GM19238 (cell line): Measurements from ENCODE around the gene STARD3NL.
"Not testable (repeated sequence)": the region's sequence is repeated elsewhere in the genome, so short reads cannot be mapped to it uniquely, and the experiment has no call there.

Experiments
- DNase-seq: peaks from one replicate; pipeline ENCODE4 v3.0.0; 2011; ENCODE audit warnings: low spot score; ENCODE audit not compliant: insufficient read length

STARD3NL gene

DNA sequence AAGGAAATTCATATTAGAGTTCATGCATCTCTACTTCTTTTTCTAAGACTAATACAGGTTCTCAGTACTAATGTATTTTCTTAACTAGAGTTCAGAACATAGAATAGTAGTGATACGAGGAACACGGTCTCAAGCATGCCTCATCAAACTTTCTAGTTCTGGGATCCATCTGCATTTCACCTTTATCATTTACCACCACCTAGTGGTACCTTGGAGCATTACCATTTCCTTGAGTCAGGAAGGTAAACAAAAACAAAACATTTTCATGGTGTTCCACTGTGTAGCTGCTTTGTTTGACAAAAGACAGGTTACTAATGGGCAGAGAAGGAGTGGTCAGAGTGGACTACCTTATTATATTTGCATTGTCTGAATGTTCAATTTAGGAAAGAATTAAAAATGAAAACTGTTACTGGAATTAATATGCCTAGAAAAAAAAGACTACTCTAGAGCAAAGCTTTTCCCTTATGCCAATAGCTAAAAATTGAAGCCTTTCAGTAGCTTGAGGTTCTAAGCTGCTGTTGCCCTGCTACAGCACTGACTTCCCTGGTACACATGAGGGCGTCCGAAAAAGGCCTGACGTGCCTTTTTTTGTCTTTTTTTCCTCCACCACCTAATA is 44.5 kb downstream of the STARD3NL start:
- peak; percentile 10 for DNase-seq

DNA sequence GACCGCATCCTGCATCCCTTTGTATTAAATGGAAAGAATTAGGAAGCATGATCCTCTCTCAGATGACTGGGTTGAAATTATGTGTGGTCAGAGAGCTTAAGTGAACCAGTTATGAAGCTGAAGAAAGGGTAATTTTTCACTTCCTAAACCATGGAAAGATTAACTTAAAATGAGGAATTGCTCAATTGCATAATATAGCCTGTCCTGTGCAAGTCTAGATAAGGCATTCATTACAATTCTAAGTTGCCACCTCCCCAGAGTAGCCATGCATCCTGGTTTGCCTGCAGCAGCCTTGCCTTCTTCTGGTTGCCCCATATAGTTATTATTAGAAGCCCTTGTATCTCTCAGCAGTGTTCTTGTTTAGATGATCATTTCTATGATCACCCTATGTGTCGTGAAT is 45.3 kb downstream of the STARD3NL start:
- DNase-seq, result no peak

DNA sequence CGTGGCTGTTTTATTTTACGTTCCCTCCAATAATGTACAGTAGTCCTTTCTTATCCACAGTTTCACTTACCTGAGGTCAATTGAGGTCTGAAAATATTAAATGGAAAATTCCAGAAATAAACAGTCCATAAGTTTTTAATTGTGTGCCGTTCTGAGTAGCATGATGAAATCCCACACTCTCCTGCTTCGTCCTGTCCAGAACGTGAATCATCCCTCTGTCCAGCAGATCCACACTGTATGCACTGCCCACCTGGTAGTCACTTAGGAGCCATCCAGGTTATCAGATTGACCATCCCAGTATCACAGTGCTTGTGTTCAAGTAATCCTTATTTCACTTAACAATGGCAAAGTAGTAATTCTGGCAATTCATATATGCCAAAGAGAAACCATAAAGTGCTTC is 46.3 kb downstream of the STARD3NL start:
- DNase-seq, result no peak

DNA sequence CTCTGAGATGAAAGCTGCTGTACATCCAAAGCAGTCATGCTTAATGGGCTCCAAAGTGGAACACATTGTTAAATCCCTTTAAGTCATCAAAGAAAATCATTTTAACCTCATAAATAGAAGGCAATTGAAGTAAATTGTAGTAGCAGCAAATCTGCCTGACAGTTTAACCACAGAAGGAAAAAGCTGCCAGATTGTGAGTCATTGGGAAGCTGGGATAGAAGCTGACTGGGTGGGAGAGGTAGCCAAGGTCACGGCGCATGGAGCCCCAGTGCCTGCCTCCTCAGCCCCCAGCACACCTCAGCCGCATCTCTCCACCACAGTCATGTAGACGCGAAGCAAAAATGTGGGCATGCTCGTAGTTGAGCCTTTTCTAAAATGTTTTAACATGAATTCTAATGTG is 51.3 kb downstream of the STARD3NL start:
- DNase-seq, result no peak

DNA sequence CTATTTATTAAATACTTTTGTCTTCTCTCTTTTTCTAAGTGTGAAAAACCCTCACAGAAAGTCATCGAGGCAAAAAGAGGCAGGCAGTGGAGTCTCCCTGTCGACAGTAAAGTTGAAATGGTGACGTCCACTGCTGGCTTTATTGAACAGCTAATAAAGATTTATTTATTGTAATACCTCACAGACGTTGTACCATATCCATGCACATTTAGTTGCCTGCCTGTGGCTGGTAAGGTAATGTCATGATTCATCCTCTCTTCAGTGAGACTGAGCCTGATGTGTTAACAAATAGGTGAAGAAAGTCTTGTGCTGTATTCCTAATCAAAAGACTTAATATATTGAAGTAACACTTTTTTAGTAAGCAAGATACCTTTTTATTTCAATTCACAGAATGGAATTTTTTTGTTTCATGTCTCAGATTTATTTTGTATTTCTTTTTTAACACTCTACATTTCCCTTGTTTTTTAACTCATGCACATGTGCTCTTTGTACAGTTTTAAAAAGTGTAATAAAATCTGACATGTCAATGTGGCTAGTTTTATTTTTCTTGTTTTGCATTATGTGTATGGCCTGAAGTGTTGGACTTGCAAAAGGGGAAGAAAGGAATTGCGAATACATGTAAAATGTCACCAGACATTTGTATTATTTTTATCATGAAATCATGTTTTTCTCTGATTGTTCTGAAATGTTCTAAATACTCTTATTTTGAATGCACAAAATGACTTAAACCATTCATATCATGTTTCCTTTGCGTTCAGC is 52.0 kb downstream of the STARD3NL start:
- DNase-seq, result no peak

DNA sequence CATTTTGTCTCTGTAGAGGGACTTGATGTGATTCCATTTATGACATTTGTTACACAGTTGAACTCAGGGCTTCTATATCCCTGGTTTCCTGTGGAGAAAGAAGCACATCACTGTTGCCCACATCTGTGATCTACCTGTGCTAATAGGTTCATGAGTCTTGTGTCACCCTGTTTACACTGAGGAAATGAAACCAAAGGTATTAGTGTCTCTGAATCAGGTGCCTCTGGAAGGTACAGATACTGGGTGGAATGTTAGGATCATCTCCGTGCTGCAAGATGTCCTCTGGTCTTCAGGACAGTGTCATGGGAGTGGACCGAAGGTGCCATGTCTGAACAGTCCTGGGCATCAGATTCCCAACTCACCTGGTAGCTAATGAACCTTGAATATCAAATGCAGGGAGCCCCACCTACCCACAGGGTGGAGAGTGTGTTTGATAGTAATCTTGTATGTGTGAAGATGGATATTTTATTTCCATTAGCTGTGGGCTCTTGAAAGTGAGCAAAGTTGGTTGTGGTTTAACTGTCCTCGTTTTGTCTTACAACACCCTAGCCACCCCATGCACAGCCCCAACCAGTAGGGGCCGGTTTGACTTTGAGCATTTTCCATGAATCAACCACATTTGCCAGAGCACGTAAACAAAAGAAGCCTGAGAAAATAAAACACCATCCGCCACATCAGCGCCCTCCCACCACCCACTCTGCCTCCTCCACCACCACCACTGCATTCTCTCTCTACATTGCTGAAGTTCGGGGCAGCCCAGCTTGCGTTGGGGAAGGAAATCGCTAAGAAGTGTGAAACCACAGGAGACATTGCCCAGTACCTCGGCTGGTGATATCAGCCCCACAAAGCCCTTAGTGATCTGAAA is 54.7 kb downstream of the STARD3NL start:
- peak; percentile 8 for DNase-seq

DNA sequence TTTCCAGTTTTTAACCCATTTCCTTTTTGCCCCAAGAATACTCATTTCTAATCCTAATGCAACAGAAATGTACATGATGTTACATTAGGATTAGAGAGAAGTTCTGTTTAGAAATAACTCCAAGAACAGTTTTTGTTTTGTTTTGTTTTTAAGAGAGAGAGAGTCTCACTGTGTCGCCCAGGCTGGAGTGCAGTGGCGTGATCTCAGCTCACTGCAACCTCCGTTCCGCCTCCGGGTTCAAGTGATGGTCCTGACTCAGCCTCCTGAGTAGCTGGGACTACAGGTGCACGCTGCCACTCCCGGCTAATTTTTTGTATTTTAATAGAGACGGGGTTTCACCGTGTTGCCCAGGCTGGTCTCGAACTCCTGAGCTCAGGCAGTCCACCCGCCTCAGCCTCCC is 56.7 kb downstream of the STARD3NL start:
- not testable (repeated sequence) for DNase-seq

DNA sequence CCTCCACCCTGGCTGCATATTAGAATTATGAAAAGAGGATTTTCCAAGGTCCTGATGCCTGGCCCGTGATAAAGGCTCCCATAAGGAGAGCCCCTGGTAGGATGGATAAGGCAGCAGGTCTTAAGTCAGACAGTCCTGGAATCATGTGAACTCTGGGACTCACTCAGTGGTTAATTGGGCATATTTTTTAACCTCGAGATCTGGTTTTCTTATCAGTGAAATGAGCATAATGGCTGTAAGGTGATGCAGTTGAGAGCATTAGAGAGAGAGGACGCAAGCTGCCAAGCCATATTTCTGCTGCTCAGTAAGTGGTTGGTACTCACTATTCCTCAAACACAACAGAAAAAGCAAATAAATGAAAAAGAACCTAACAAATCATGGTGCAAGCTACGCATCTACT is 57.6 kb downstream of the STARD3NL start:
- DNase-seq, result no peak

DNA sequence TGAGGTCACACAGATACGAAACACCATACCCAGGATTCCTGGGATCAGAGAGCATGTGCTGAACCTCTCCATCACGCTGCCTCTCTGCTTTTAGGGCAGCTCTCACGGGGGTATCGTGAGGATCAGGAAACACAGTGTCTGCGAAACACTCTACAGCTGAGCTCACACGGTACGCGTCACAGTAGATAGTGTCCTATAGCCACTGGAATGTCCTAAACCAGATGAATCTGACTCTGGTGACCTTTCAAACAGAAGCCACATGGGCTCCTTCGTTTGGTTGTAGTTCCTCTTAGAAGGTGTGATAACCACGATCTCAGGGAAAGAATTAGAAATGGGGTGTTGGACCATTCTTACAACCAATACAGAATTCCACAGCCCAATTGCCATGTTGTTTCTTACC is 61.1 kb downstream of the STARD3NL start:
- DNase-seq, result not testable (repeated sequence)

DNA sequence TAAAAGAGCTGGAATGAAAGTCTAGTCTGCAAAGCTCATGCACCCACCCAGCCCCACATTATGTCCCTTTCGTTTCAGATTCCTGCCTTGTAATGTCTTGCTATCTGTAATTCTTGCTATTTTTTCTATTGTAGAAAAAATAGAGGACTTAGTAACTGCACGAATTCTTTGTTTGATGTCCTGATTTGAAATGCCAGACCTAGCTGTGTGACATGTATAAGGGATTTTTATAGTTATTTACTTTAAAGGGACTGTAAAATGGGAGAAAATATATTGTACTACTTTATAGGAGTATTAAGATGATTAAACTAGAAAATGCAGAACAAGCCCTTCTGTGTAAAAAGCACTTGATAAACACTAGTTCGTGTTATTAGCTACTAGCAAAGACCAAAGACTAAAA is 63.0 kb downstream of the STARD3NL start:
- no peak for DNase-seq

DNA sequence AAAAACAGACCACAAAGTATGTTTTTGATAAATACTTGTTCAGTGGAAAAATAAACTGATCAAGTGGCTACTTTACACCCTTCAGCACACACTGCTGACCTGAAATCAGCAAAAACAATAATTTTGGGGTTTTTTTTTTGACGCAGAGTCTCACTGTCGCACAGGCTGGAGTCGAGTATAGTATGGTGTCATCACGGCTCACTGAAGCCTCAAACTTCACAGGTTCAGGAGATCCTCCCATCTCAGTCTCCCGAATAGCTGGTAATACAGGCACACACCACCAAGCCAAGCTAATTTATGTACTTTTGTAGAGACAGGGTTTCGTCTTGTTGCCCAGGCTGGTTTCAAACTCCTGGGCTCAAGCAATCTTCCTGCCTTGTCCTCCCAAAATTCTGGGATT is 64.8 kb downstream of the STARD3NL start:
- DNase-seq, result no peak

DNA sequence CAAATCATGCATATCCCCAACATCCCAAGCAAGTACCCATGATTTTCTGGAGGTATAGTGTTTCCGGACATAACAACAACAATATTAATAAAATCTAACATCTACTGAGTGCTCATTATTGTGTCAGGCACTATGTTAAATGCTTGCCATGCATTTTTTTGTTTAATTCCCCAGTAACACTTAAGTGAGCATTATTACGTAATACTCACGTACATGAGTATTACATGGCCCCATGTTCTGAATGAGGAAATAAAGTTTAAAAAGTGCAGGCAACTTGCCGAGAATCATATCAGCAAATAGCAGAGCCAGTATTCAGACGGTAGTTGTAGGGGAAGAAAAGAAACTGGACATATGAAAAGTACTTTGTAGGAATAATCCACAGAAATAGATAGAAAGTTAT is 65.3 kb downstream of the STARD3NL start:
- DNase-seq, result not testable (repeated sequence)

DNA sequence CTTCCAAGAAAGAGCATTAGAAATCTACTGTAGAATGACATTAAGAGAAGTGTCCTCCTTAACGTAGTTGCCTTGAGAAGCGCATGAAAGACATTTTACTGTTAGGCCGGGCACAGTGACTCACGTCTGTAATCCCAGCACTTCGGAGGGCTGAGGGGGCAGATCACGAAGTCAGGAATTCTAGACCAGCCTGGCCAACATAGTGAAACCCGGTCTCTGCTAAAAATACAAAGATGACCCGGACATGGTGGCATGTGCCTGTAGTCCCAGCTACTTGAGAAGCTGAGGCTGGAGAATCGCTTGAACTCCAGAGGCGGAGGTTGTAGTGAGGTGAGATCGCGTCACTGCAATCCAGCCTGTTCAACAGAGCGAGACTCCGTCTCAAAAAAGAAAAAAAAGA is 66.5 kb downstream of the STARD3NL start:
- no peak for DNase-seq

DNA sequence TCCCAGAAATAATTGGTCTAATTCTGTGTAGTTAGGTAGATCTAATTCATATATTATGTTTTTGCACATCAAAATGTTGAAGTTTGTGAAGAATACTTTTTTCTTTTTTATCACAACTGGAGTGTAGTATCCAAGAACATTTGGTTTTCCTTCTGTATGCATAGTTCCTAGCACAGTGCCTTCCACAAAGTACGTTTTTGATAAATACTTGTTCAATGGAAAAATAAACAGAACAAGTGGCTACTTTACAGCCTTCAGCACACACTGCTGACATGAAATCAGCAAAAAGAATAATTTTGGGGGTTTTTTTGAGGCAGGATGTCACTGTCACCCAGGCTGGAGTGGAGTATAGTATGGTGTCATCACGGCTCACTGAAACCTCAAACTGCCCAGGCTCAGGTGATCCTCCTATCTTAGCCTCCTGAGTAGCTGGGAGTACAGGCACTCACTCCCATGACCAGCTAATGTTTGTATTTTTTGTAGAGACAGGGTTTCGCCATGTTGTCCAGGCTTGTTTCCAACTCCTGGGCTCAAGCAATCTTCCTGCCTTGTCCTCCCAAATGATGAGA is 67.4 kb downstream of the STARD3NL start:
- DNase-seq, result no peak

DNA sequence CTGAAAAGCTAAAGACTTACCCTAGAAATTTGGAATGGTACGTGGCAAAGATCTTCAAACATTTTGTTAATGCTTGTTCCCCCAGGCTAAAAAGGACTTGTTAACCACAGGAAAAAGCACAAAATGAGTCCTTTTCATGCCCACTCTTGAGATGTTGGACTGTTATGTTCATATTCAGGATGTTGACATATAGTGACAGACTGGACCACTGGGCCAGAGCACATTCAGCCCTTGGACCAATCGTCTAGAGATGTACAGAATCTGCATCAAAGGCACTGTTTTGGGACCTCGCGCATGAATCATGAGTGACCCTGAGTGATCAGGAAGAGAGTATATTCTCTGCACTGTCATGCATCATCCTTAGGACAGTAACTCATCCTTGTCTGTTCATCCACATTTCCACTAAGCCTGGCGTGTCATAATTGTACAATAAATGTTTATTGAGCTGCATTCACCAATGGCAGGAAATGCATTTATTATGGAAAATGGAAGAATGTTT is 70.1 kb downstream of the STARD3NL start:
- DNase-seq, result no peak

DNA sequence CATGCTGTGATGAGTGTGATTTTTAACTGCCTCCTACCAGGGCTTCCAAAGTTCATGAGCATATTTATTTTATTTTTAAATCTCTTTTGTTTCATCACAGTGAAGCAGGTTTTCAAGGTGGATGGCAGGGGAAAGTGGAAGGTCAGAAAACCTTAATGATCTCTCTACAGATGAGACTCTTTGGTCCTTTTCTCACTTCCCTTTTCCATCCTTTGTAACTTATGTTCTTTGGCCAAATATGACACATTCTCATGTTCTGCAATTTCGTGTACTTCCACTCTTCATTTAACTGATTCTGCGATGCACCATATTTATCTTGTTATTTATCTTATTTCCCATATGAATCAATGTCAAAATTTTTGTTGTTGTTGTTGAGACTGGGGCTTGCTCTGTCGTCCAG is 71.8 kb downstream of the STARD3NL start:
- DNase-seq, result not testable (repeated sequence)

DNA sequence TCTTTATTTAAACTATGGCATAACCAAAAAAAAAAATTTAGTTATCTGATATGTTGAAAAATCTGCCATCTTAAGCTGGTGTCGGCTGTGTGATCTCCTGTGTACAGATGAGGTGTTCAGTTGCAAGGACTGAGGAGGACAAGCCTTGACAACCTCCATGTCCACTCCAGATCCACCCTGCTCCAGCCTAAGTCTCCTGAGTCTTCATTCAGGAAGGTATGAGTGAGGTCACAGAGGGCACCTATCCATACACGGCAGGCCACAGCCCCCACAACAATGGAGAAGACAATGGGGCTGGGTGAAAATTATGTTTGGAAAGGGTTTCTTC is 79.3 kb downstream of the STARD3NL start:
- no peak for DNase-seq

DNA sequence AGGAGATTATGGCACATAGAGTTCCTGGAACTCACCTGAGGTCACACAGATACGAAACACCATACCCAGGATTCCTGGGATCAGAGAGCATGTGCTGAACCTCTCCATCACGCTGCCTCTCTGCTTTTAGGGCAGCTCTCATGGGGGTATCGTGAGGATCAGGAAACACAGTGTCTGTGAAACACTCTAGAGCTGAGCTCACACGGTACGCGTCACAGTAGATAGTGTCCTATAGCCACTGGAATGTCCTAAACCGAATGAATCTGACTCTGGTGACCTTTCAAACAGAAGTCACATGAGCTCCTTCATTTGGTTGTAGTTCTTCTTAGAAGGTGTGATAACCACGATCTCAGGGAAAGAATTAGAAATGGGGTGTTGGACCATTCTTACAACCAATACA is 81.1 kb downstream of the STARD3NL start:
- DNase-seq, result not testable (repeated sequence)

DNA sequence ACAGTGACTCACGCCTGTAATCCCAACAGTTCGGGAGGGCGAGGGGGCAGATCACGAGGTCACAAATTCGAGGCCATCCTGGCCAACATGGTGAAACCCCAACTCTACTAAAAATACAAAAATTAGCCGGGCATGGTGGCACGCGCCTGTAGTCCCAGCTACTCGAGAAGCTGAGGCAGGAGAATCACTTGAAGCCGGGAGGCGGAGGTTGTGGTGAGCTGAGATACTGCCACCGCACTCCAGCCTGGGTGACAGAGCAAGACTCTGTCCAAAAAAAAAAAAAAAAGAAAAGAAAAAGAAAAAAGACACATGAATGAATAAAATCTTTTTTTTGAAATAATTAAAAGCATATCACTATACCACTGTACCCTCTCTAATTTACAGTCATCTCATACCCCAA is 83.6 kb downstream of the STARD3NL start:
- not testable (repeated sequence) for DNase-seq

DNA sequence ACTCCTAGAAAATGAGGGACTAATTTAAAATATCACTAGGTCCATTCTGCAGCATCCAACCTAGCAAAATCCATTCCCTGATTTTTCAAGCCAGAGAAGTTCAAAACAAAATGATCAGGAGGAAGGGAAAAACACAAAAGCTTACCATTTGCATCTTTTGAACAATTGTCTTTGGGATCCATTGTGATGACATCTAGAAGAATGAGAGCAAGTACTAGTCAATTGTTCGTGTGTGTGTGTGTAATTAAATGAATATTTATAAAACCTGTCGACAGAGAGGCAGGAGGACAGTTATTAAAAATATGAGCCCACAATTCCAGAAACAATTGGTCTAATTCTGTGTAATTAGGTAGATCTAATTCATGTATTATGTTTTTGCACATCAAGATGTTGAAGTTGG is 84.0 kb downstream of the STARD3NL start:
- not testable (repeated sequence) for DNase-seq

DNA sequence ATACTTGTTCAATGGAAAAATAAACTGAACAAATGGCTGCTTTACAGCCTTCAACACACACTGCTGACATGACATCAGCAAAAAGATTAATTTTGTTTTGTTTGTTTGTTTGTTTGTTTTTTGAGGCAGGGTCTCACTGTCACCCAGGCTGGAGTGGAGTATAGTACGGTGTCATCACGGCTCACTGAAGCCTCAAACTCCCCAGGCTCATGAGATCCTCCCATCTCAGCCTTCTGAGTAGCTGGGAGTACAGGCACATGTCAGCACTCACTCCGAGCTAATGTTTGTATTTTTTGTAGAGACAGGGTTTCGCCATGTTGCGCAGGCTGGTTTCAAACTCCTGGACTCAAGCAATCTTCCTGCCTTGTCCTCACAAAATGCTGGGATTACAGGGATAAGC is 84.5 kb downstream of the STARD3NL start:
- no peak for DNase-seq

DNA sequence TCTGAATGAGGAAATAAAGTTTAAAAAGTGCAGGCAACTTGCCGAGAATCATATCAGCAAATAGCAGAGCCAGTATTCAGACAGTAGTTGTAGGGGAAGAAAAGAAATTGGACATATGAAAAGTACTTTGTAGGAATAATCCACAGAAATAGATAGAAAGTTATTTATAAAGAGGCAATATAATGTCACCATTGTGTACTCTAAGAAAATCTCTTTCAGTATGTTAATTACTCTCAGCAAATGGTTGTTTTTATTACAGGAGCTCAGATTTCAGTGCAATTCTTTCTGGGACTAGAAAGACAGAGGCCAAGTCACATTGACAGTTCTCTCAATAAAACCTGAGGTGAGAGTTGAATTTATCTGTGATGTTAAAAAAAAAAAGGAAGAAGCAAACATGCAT is 85.2 kb downstream of the STARD3NL start:
- not testable (repeated sequence) for DNase-seq
